AG09319 (cell line): ENCODE results near the gene SCIMP.

Source experiments
- DNase-seq: peaks from one replicate; pipeline ENCODE4 v3.0.0-alpha.2; 2010; ENCODE audit warnings: low read depth; ENCODE audit errors: extremely low read depth
- CTCF ChIP-seq: IDR thresholded peaks from 2 replicates; pipeline ENCODE4 v1.5.1; 2011; ENCODE audit warnings: low read depth, mild to moderate bottlenecking, inconsistent platforms, low read length, moderate library complexity

SCIMP gene

DNA sequence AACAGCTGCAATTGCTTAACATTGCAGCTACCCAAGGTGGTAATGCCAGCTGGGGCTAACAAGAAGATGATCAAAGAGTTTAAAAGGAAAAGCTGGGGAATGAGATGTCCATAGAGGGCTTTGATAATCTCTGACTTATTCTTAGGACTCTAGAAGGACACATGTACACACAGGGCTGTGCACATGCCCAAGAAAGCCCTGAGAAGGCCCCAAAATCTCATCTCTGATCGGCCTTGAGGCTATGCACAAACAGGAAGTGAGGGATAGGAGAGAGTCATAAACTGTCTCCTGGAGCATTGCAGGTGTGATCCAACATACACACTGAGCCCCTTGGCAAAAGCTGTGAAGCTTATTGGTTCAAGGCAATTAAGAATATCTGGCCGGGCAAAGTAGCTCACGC is 30.2 kb upstream of the SCIMP start:
- DNase-seq = no peak
- no peak for TF ChIP-seq CTCF

DNA sequence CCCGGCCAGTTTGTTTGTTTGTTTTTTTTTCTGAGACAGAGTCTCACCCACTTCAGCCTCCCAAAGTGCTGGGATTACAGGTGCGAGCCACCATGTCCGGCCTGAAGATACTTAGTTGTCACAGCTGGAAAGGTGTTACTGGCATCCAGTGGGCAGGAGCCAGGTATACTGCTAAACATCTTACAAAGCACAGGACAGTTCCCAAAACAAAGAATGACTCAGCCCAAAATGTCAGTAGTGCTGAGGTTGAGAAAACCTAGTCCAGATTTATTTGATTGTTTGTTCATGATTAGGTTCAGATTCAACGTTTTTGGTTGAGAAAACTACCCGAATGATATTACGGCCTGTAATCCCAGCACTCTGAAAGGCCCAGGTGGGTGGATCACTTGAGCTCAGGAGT is 28.8 kb upstream of the SCIMP start:
- no peak for DNase-seq
- TF ChIP-seq CTCF = no peak

DNA sequence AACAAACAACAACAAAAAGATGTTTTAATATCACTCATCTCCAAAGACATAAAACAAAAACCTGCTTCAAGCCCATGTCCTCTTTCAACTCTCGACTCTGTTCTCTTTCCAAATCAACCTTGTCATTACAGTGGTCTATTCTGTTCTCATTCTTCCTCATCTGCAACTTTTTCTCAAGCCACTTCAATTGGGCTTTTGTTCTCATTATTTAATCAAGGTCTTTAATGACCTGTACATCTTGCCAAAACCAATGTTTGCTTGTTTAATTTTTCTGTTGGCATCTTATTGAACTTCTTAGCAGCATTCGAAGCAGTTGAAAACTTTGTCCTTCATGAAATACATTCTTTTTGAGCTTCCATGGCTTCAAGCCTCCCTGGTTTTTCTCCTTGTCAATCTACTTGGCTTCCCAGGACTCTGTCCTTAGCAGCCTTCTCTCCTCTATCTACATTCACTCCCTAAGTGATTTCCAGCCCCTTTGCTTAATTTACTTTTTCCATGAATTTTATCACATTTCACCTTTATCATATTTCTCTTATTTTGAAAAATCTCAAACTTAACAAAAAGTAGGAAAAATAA is 27.8 kb upstream of the SCIMP start:
- no peak for DNase-seq
- no peak for TF ChIP-seq CTCF

DNA sequence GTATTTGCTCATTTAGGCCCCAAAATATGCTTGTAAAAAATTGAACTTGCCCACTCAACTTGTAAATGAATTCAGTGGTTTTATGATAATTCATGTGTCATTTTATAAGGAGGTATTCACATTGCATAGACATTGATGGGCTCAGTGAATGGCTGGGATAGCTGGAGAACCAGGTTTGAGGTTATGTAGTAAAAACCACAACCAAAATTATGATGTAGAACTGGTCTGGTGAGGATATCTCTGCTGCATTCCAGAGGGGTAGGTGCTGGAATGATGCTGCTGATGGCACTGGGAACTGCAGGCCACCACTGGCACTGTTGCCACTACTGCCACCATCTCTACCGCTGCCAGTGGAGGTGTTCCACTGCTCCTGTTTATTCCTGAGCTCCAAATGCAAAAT is 25.9 kb upstream of the SCIMP start:
- no peak for DNase-seq
- TF ChIP-seq CTCF = no peak

- no peak for TF ChIP-seq CTCF
- no peak for DNase-seq
Observed at GRCh38 chr17:5257124-5257523, 22.5 kb upstream of the SCIMP start.

GRCh38 chr17:5254903-5255521 is 20.4 kb upstream of the SCIMP start:
- DNase-seq = no peak
- TF ChIP-seq CTCF = no peak

DNA sequence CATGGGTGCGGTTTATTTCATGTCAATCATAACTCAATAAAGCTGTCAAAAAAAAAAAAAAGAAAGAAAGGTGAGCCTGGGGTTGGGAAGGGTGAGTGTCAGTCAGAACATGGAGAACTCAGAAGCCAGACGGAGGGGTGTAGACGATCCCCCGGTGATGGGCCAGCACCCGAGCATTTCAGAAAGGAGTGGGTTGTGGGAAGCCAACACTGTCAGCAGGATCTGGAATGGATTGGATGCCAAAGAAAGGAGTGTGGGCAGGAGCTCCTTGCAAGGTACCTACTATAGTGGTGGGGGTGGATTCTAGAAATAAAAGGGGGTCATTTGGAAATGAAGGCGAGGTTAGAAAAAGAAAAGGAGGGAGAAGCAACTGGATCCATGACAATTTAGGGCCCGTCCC is 19.8 kb upstream of the SCIMP start:
- no peak for TF ChIP-seq CTCF
- no peak for DNase-seq
